ENCODE measurements around the gene DNAJC3.
"Not testable (repeated sequence)": the region's sequence is repeated elsewhere in the genome, so short reads cannot be mapped to it uniquely, and the experiment has no call there.

DNAJC3 gene

GRCh38 chr13:95671597-95671996 lies 5.3 kb upstream of the DNAJC3 start:
- no peak for DNase-seq

- peak in 1 of 14 donors; percentile 26 for DNase-seq
Measured at GRCh38 chr13:95676105-95676761, 706 bp upstream of the DNAJC3 start.

- peak in 3 of 14 donors; percentile 7 to 71 (median 52) for DNase-seq
Measured at GRCh38 chr13:95677564-95678266, 776 bp downstream of the DNAJC3 start.

- DNase-seq = no peak
Measured at GRCh38 chr13:95678967-95679366, 2.0 kb downstream of the DNAJC3 start.

GRCh38 chr13:95679722-95680121 lies 2.8 kb downstream of the DNAJC3 start:
- no peak for DNase-seq

- DNase-seq = no peak
Measured at GRCh38 chr13:95684418-95684817, 7.5 kb downstream of the DNAJC3 start.

- not testable (repeated sequence) for DNase-seq
Measured at GRCh38 chr13:95684960-95685359, 8.0 kb downstream of the DNAJC3 start.

GRCh38 chr13:95689582-95689926 lies 12.6 kb downstream of the DNAJC3 start:
- DNase-seq = no peak

GRCh38 chr13:95690986-95691385 lies 14.0 kb downstream of the DNAJC3 start:
- DNase-seq = not testable (repeated sequence)

- DNase-seq = no peak
Measured at GRCh38 chr13:95697052-95697680, 20.2 kb downstream of the DNAJC3 start.

- DNase-seq = peak in 1 of 14 donors; percentile 1
Measured at GRCh38 chr13:95698047-95698749, 21.3 kb downstream of the DNAJC3 start.

- no peak for DNase-seq
Measured at GRCh38 chr13:95703576-95703975, 26.6 kb downstream of the DNAJC3 start.

GRCh38 chr13:95704510-95704909 lies 27.6 kb downstream of the DNAJC3 start:
- no peak for DNase-seq

- DNase-seq = no peak
Measured at GRCh38 chr13:95706356-95706755, 29.4 kb downstream of the DNAJC3 start.

GRCh38 chr13:95707035-95707434 lies 30.1 kb downstream of the DNAJC3 start:
- DNase-seq = no peak

GRCh38 chr13:95707442-95708390 lies 30.8 kb downstream of the DNAJC3 start:
- no peak for DNase-seq

GRCh38 chr13:95708391-95708774 lies 31.4 kb downstream of the DNAJC3 start:
- no peak for DNase-seq

GRCh38 chr13:95708811-95709500 lies 32.0 kb downstream of the DNAJC3 start:
- DNase-seq = no peak

GRCh38 chr13:95710313-95710712 lies 33.4 kb downstream of the DNAJC3 start:
- no peak for DNase-seq

GRCh38 chr13:95712846-95713245 lies 35.9 kb downstream of the DNAJC3 start:
- DNase-seq = not testable (repeated sequence)

GRCh38 chr13:95713651-95714050 lies 36.7 kb downstream of the DNAJC3 start:
- DNase-seq = no peak
